Gastroesophageal sphincter (tissue), 3 donors: Measurements from ENCODE around the gene SDHB.

Source experiments
- CTCF ChIP-seq, 4 experiments: fragments of 200-600 bp in 2 of 4; fragments of 450-650 bp in 2 of 4; sonication (generic) in 1 of 4; IDR thresholded peaks; one replicate each; pipeline ENCODE4 v1.5.1; 2017 to 2019; ENCODE audit warnings: antibody characterized with exemption in 4 of 4, mild to moderate bottlenecking in 2 of 4, moderate library complexity in 2 of 4
- POLR2A ChIP-seq, 2 donors: fragments of 450-650 bp; IDR thresholded peaks; one replicate each; pipeline ENCODE4 v1.6.1; 2017; ENCODE audit warnings: antibody characterized with exemption in 2 of 2, mild to moderate bottlenecking in 2 of 2, moderate library complexity in 1 of 2
- POLR2AphosphoS5 ChIP-seq: sonication (generic); formaldehyde crosslinking; IDR thresholded peaks from one replicate; pipeline ENCODE4 v1.6.1; 2017; ENCODE audit warnings: antibody characterized with exemption

- no peak for TF ChIP-seq CTCF (IDR thresholded peaks at IDR 0.05)
- no peak for TF ChIP-seq POLR2A (IDR thresholded peaks at IDR 0.05)
- no peak for TF ChIP-seq POLR2AphosphoS5
Observed at GRCh38 chr1:17016317-17016661, 37.5 kb downstream of the SDHB start.
